Endodermal cell (in vitro differentiated cells): ENCODE measurements around the gene DGKB. TPM values are rescaled to one million over a fixed set of nuclear protein-coding genes. Genes with fewer than 3 reads are reported as not detected.
A peak's percentile ranks its signal among the peaks of the same experiment; 100 is the strongest.

Experiments
- DNase-seq: peaks from one replicate; pipeline ENCODE4 v3.0.0-alpha.2; 2017
- H3K27ac ChIP-seq: 2 replicates; pipeline ENCODE4 v1.5.1; 2013; ENCODE audit warnings: mild to moderate bottlenecking, low read depth, low read length, moderate library complexity
- H3K27me3 ChIP-seq: 2 replicates; pipeline ENCODE4 v1.6.1; 2013; ENCODE audit warnings: mild to moderate bottlenecking, low read length, moderate library complexity; ENCODE audit not compliant: insufficient read depth, control insufficient read depth, poor library complexity, severe bottlenecking
- H3K36me3 ChIP-seq: 2 replicates; pipeline ENCODE4 v1.7.0; 2013; ENCODE audit warnings: mild to moderate bottlenecking, low read length, moderate library complexity; ENCODE audit not compliant: control insufficient read depth, insufficient read depth
- H3K4me1 ChIP-seq: one replicate; pipeline ENCODE4 v1.7.0; 2013; ENCODE audit warnings: low read length; ENCODE audit not compliant: control insufficient read depth, insufficient read depth
- H3K4me3 ChIP-seq: 2 replicates; pipeline ENCODE4 v1.5.1; 2013; ENCODE audit warnings: mild to moderate bottlenecking, low read length, moderate library complexity
- H3K9ac ChIP-seq: 2 replicates; pipeline ENCODE4 v1.6.1; 2013; ENCODE audit warnings: mild to moderate bottlenecking, low read length, moderate library complexity; ENCODE audit not compliant: poor library complexity, severe bottlenecking; ENCODE audit errors: extremely low read depth
- H3K9me3 ChIP-seq: 2 replicates; pipeline ENCODE4 v1.6.1; 2013; ENCODE audit warnings: mild to moderate bottlenecking, low read length, moderate library complexity; ENCODE audit not compliant: control insufficient read depth
- H3K27ac Mint-ChIP-seq: 2 replicates; pipeline ENCODE4 v1.8.0; 2020; ENCODE audit warnings: mixed read lengths
- H3K27me3 Mint-ChIP-seq: 2 replicates; pipeline ENCODE4 v1.8.0; 2021; ENCODE audit warnings: mild to moderate bottlenecking, mixed read lengths; ENCODE audit not compliant: insufficient read depth
- H3K36me3 Mint-ChIP-seq: 2 replicates; pipeline ENCODE4 v1.8.0; 2020; ENCODE audit warnings: low read depth, mixed read lengths
- H3K4me1 Mint-ChIP-seq: 2 replicates; pipeline ENCODE4 v1.8.0; 2020; ENCODE audit warnings: mixed read lengths
- H3K4me3 Mint-ChIP-seq: 2 replicates; pipeline ENCODE4 v1.8.0; 2020; ENCODE audit warnings: mild to moderate bottlenecking, moderate library complexity, mixed read lengths
- H3K9me3 Mint-ChIP-seq: 2 replicates; pipeline ENCODE4 v1.8.0; 2020; ENCODE audit warnings: mild to moderate bottlenecking, mixed read lengths
- CTCF ChIP-seq: fragments of 200-600 bp; sonication (generic); conservative IDR thresholded peaks from 2 replicates; pipeline ENCODE4 v1.5.0; 2021; ENCODE audit warnings: antibody characterized with exemption, mild to moderate bottlenecking
- WGBS, 2 experiments: methylation state at CpG; one replicate each; pipeline versions ENCODE4 v1.1.5 to v1.1.7; 2013; ENCODE audit warnings: missing lambda C conversion rate in 2 of 2, mixed read lengths in 1 of 2; ENCODE audit not compliant: insufficient coverage in 1 of 2, insufficient read length in 1 of 2; 5-methylcytosine and 5-hydroxymethylcytosine counted together
- total RNA-seq, 2 donors: library from RNA; stranded (reverse); fragmentation: NEBNext Ultra II Directional in 1 of 2; extraction: Animal tissue kit (Norgen Biotek cat#: 25700) in 1 of 2; gene quantifications; 2 replicates in 1 of 2; 3 replicates in 1 of 2; pipeline ENCODE4 v1.2.1, GENCODE V29; 2021

The DGKB gene
- total RNA-seq, 2 donors from 2014 or later, result 5.1 to 5.2 TPM

DNA sequence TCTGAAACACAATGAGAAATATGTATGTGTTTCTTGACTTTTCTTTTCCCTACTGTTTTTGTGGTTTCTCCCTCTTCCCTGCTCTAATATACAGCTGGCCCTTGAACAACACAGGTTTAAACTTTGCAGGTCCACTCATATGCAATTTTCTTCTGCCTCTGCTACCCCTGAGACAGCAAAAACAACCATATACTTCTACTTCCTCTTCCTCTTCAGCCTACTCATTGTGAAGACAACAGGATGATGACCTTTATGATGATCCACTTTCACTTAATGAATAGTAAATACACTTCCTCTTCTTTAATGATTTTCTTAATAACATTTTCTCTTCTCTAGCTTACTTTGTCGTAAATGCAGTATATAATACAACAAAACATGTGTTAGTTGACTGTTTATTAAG, 35.0 kb upstream of the DGKB start:
- WGBS, 2 experiments, result 100% methylated on average over 1 of the region's 1 CpG; no CpG with 5 or more reads in 1 of the 2 experiments
- no peaks in the 10 kb centered on the region for H3K36me3 ChIP-seq
- H3K27me3 ChIP-seq, result no peaks in the 10 kb centered on the region
- no peak overlapping the region for H3K27ac ChIP-seq
- H3K27me3 Mint-ChIP-seq, result no peaks in the 10 kb centered on the region
- no peak for TF ChIP-seq CTCF
- DNase-seq, result no peak
- H3K9me3 ChIP-seq, result no peaks in the 10 kb centered on the region
- peaks cover 2% of the 10 kb centered on the region for H3K4me1 ChIP-seq
- H3K4me3 ChIP-seq, result no peak overlapping the region
- H3K9ac ChIP-seq, result no peak overlapping the region
- H3K9me3 Mint-ChIP-seq, result no peaks in the 10 kb centered on the region
- H3K4me3 Mint-ChIP-seq, result no peak overlapping the region
- H3K27ac Mint-ChIP-seq, result no peak overlapping the region
- no peaks in the 10 kb centered on the region for H3K36me3 Mint-ChIP-seq
- H3K4me1 Mint-ChIP-seq, result peaks cover 22% of the 10 kb centered on the region

GRCh38 chr7:14936554-14936953, 34.0 kb upstream of the DGKB start:
- Histone ChIP-seq H3K9me3 (no peaks in the 10 kb centered on the region), H3K4me3 (no peak overlapping the region), H3K27ac (no peak overlapping the region), H3K27me3 (no peaks in the 10 kb centered on the region), H3K4me1 (peaks cover 7% of the 10 kb centered on the region), H3K9ac (no peak overlapping the region), H3K36me3 (no peaks in the 10 kb centered on the region)
- Mint-ChIP-seq H3K4me1 (peaks cover 26% of the 10 kb centered on the region), H3K27me3 (no peaks in the 10 kb centered on the region), H3K9me3 (no peaks in the 10 kb centered on the region), H3K4me3 (no peak overlapping the region), H3K36me3 (no peaks in the 10 kb centered on the region), H3K27ac (no peak overlapping the region)
- WGBS, 2 experiments, result 48 to 78% methylated on average over 2 to 5 of the region's 5 CpGs
- TF ChIP-seq CTCF, result no peak
- DNase-seq, result peak; percentile 59

DNA sequence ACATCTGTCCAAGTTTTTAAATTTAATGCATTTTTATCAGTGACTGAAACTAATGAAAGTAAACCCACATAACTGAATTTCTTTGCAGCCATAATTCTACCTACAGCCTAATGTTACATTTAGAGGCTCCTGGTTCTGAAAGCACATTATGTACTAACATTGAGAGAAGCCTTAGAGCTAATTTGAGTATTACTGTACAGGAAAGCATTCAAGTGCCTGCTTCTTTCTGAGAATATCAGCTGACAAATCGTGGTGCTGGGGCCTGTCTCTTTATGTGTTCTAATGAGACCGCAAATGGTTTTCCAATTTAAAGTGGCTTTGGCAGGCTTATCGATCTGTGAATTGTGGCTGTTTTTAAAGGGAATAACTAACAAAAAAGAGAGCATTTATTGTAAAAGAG, 32.3 kb upstream of the DGKB start:
- Histone ChIP-seq H3K9ac (no peak overlapping the region), H3K9me3 (no peaks in the 10 kb centered on the region), H3K4me3 (no peak overlapping the region), H3K4me1 (peaks cover 7% of the 10 kb centered on the region), H3K27ac (no peak overlapping the region), H3K36me3 (no peaks in the 10 kb centered on the region), H3K27me3 (no peaks in the 10 kb centered on the region)
- peaks cover 26% of the 10 kb centered on the region for H3K4me1 Mint-ChIP-seq
- 92 to 95% methylated on average over 3 of the region's 3 CpGs for WGBS, 2 experiments
- no peak overlapping the region for H3K27ac Mint-ChIP-seq
- H3K36me3 Mint-ChIP-seq, result no peaks in the 10 kb centered on the region
- no peak for TF ChIP-seq CTCF
- H3K4me3 Mint-ChIP-seq, result no peak overlapping the region
- no peak for DNase-seq
- H3K9me3 Mint-ChIP-seq, result no peaks in the 10 kb centered on the region
- no peaks in the 10 kb centered on the region for H3K27me3 Mint-ChIP-seq
